ENCODE data around the gene TYMP. TPM values are rescaled to one million over a fixed set of nuclear protein-coding genes. Genes with fewer than 3 reads are reported as not detected.

The TYMP gene
- total RNA-seq, 4 donors from 2014 or later, result 27.4 to 79.2 (median 35.9) TPM

- no peak overlapping the region for H3K4me3 ChIP-seq
- H3K27me3 ChIP-seq, result peaks cover 0 to 8% (median 0%) of the 10 kb centered on the region in 4 donors
- no peak overlapping the region for H3K27ac ChIP-seq (replicated peaks in 1 of 4)
- 77% methylated on average over 18 of the region's 26 CpGs for WGBS
- intact Hi-C loops (cut with DNase I), result no loop called here
- DNase-seq (ENCODE audit: extremely low spot score), result no peak
- peaks cover 8 to 74% (median 52%) of the 10 kb centered on the region in 4 donors for H3K36me3 ChIP-seq
- TF ChIP-seq CTCF (IDR thresholded peaks at IDR 0.05) (no peak), POLR2AphosphoS5 (IDR thresholded peaks at IDR 0.05) (no peak), POLR2A (IDR thresholded peaks at IDR 0.05; ENCODE audit: low read depth) (no peak), EP300 (IDR thresholded peaks at IDR 0.05) (no peak)
- H3K4me1 ChIP-seq, result peaks cover 14 to 18% (median 17%) of the 10 kb centered on the region in 4 donors
- no peaks in the 10 kb centered on the region for H3K9me3 ChIP-seq
Observed at GRCh38 chr22:50573491-50574382, 43.9 kb upstream of the TYMP start.

- Histone ChIP-seq H3K27me3 (peaks cover 0 to 6% (median 0%) of the 10 kb centered on the region in 4 donors), H3K27ac (replicated peaks in 1 of 4) (no peak overlapping the region), H3K4me3 (no peak overlapping the region), H3K36me3 (peaks cover 14 to 80% (median 59%) of the 10 kb centered on the region in 4 donors), H3K9me3 (no peaks in the 10 kb centered on the region), H3K4me1 (peaks cover 6 to 14% (median 10%) of the 10 kb centered on the region in 4 donors)
- intact Hi-C loops (cut with DNase I), result no loop called here
- no peak for TF ChIP-seq POLR2AphosphoS5 (IDR thresholded peaks at IDR 0.05)
- no peak for TF ChIP-seq CTCF (IDR thresholded peaks at IDR 0.05)
- TF ChIP-seq EP300 (IDR thresholded peaks at IDR 0.05), result no peak
- no peak for TF ChIP-seq POLR2A (IDR thresholded peaks at IDR 0.05; ENCODE audit: low read depth)
- 94% methylated on average over 8 of the region's 11 CpGs for WGBS
- DNase-seq (ENCODE audit: extremely low spot score), result no peak
Observed at GRCh38 chr22:50572965-50573364, 43.2 kb upstream of the TYMP start.

- Histone ChIP-seq H3K9me3 (no peaks in the 10 kb centered on the region), H3K27ac (replicated peaks in 1 of 4) (no peak overlapping the region), H3K4me1 (peaks cover 0 to 10% (median 0%) of the 10 kb centered on the region in 4 donors), H3K4me3 (no peak overlapping the region), H3K36me3 (peaks cover 14 to 78% (median 59%) of the 10 kb centered on the region in 4 donors), H3K27me3 (no peaks in the 10 kb centered on the region)
- intact Hi-C loops (cut with DNase I), result no loop called here
- TF ChIP-seq CTCF (IDR thresholded peaks at IDR 0.05) (no peak), POLR2AphosphoS5 (IDR thresholded peaks at IDR 0.05) (no peak), POLR2A (IDR thresholded peaks at IDR 0.05; ENCODE audit: low read depth) (no peak), EP300 (IDR thresholded peaks at IDR 0.05) (no peak)
- no peak for DNase-seq (ENCODE audit: extremely low spot score)
- 84% methylated on average over 21 of the region's 26 CpGs for WGBS
Observed at GRCh38 chr22:50571264-50572175, 41.7 kb upstream of the TYMP start.

- no peak overlapping the region for H3K4me3 ChIP-seq
- no peak for TF ChIP-seq POLR2AphosphoS5 (IDR thresholded peaks at IDR 0.05)
- TF ChIP-seq CTCF (IDR thresholded peaks at IDR 0.05), result no peak
- no peak for TF ChIP-seq EP300 (IDR thresholded peaks at IDR 0.05)
- no peak for TF ChIP-seq POLR2A (IDR thresholded peaks at IDR 0.05; ENCODE audit: low read depth)
- WGBS, result 80% methylated on average over 1 of the region's 12 CpGs
- peaks cover 0 to 4% (median 0%) of the 10 kb centered on the region in 4 donors for H3K4me1 ChIP-seq
- peaks cover 14 to 72% (median 59%) of the 10 kb centered on the region in 4 donors for H3K36me3 ChIP-seq
- H3K27ac ChIP-seq (replicated peaks in 1 of 4), result no peak overlapping the region
- DNase-seq (ENCODE audit: extremely low spot score), result no peak
- intact Hi-C loops (cut with DNase I), result no loop called here
- H3K27me3 ChIP-seq, result no peaks in the 10 kb centered on the region
- no peaks in the 10 kb centered on the region for H3K9me3 ChIP-seq
Observed at GRCh38 chr22:50570861-50571260, 41.0 kb upstream of the TYMP start.
